GM23338 (cell line): Measurements from ENCODE around the gene MLLT6. TPM values are rescaled to one million over a fixed set of nuclear protein-coding genes. Genes with fewer than 3 reads are reported as not detected.

ENCODE experiments used
- ATAC-seq: fragments of 200-7000 bp; cut with Tn5 transposase; 3 replicates; pipeline ENCODE4 v1.9.1; 2020
- DNase-seq: peaks from one replicate; pipeline ENCODE4 v3.0.0-alpha.2; 2015; ENCODE audit warnings: low spot score
- H2AFZ ChIP-seq: fragments of 200-600 bp; sonication (generic); 2 replicates; pipeline ENCODE4 v1.8.0; 2016; ENCODE audit warnings: antibody characterized with exemption, mild to moderate bottlenecking, moderate library complexity
- H3F3A ChIP-seq: fragments of 200-600 bp; sonication (generic); replicated peaks from 2 replicates; pipeline ENCODE4 v1.8.0; 2017; ENCODE audit warnings: antibody characterized with exemption, mixed run types, low read depth
- H3K27ac ChIP-seq: fragments of 200-600 bp; sonication (generic); 2 replicates; pipeline ENCODE4 v1.6.1; 2016; ENCODE audit warnings: low read depth
- H3K27me3 ChIP-seq: fragments of 200-600 bp; sonication (generic); 2 replicates; pipeline ENCODE4 v1.8.0; 2016; ENCODE audit warnings: mild to moderate bottlenecking, mixed run types, moderate library complexity; ENCODE audit not compliant: insufficient read depth
- H3K36me3 ChIP-seq: fragments of 200-600 bp; sonication (generic); 2 replicates; pipeline ENCODE4 v1.8.0; 2016; ENCODE audit warnings: mild to moderate bottlenecking; ENCODE audit not compliant: insufficient read depth
- H3K4me1 ChIP-seq: fragments of 200-600 bp; sonication (generic); 2 replicates; pipeline ENCODE4 v1.8.0; 2016; ENCODE audit warnings: mild to moderate bottlenecking, moderate library complexity; ENCODE audit not compliant: insufficient read depth
- H3K4me2 ChIP-seq: fragments of 200-600 bp; sonication (generic); 2 replicates; pipeline ENCODE4 v1.7.1; 2017; ENCODE audit warnings: mixed run types
- H3K4me3 ChIP-seq: fragments of 200-600 bp; sonication (generic); 2 replicates; pipeline ENCODE4 v1.6.1; 2016; ENCODE audit warnings: mixed run types
- H3K79me2 ChIP-seq: fragments of 200-600 bp; sonication (generic); replicated peaks from 2 replicates; pipeline ENCODE4 v1.8.0; 2017; ENCODE audit warnings: mild to moderate bottlenecking; ENCODE audit not compliant: insufficient read depth
- H3K9me2 ChIP-seq: fragments of 200-600 bp; sonication (generic); 2 replicates; pipeline ENCODE4 v1.8.0; 2017; ENCODE audit not compliant: insufficient read depth
- H4K20me1 ChIP-seq: fragments of 200-600 bp; sonication (generic); replicated peaks from 2 replicates; pipeline ENCODE4 v1.8.0; 2017; ENCODE audit warnings: mild to moderate bottlenecking; ENCODE audit not compliant: insufficient read depth
- H3K27ac Mint-ChIP-seq: 2 replicates; pipeline ENCODE4 v1.8.0; 2020; ENCODE audit warnings: inconsistent platforms, mild to moderate bottlenecking, moderate library complexity, mixed read lengths
- H3K27me3 Mint-ChIP-seq: 3 replicates; pipeline ENCODE4 v1.8.0; 2022; ENCODE audit warnings: low read depth, mild to moderate bottlenecking, moderate library complexity, mixed read lengths, inconsistent platforms; ENCODE audit not compliant: insufficient read depth, poor library complexity
- H3K36me3 Mint-ChIP-seq: 3 replicates; pipeline ENCODE4 v1.8.0; 2021; ENCODE audit warnings: low read depth, mild to moderate bottlenecking, inconsistent platforms, moderate library complexity, mixed read lengths
- H3K4me1 Mint-ChIP-seq: 3 replicates; pipeline ENCODE4 v1.8.0; 2020; ENCODE audit warnings: mild to moderate bottlenecking, inconsistent platforms, mixed read lengths
- H3K4me3 Mint-ChIP-seq: 3 replicates; pipeline ENCODE4 v1.8.0; 2021; ENCODE audit warnings: moderate library complexity, mild to moderate bottlenecking, inconsistent platforms, mixed read lengths
- H3K9me3 Mint-ChIP-seq: 3 replicates; pipeline ENCODE4 v1.8.0; 2020; ENCODE audit warnings: moderate library complexity, mild to moderate bottlenecking, inconsistent platforms, mixed read lengths
- CREB1 ChIP-seq: fragments of 250-450 bp; sonication (Bioruptor Pico); IDR thresholded peaks from 2 replicates; pipeline ENCODE4 v1.5.0; 2020; ENCODE audit warnings: low read depth, mild to moderate bottlenecking, moderate library complexity
- NANOG ChIP-seq: IDR thresholded peaks from 2 replicates; pipeline ENCODE4 v1.6.1; 2016; ENCODE audit warnings: antibody characterized with exemption, borderline replicate concordance
- POLR2AphosphoS5 ChIP-seq: IDR thresholded peaks from 2 replicates; pipeline ENCODE4 v1.6.1; 2016; ENCODE audit warnings: antibody characterized with exemption, low read depth
- STAT1 ChIP-seq: IDR thresholded peaks from one replicate; pipeline ENCODE4 v1.6.1; 2016; ENCODE audit warnings: antibody characterized with exemption; ENCODE audit not compliant: unreplicated experiment
- polyA plus RNA-seq: library from polyadenylated mRNA; unstranded; fragments of >200 nt; fragmentation: Nextera tagmentation; extraction: Ambion mirVana; gene quantifications from 2 replicates; pipeline ENCODE4 v1.2.1, GENCODE V29; 2016
- total RNA-seq: library from RNA; depleted of rRNA; stranded (reverse); fragments of >200 nt; shearing (Covaris generic); gene quantifications from 2 replicates; pipeline ENCODE4 v1.2.3, GENCODE V29; 2014
- TF ChIP-seq, protein P1 (sequence below): fragments of 250-450 bp; sonication (Bioruptor Pico); IDR thresholded peaks from 2 replicates; pipeline ENCODE4 v1.5.0; 2020; ENCODE audit warnings: mild to moderate bottlenecking, moderate library complexity
- TF ChIP-seq, protein P2 (sequence below), 2 experiments: fragments of 200-600 bp in 1 of 2; sonication (generic) in 1 of 2; conservative IDR thresholded peaks; 2 replicates each; pipeline versions ENCODE4 v1.5.1 to v1.6.1; 2016 to 2017; ENCODE audit warnings: antibody characterized with exemption in 2 of 2, low read depth in 2 of 2, mild to moderate bottlenecking in 2 of 2, moderate library complexity in 1 of 2

The MLLT6 gene
- total and polyA plus RNA-seq, 2 experiments from 2014 or later, result 2.6 to 2.8 TPM

DNA sequence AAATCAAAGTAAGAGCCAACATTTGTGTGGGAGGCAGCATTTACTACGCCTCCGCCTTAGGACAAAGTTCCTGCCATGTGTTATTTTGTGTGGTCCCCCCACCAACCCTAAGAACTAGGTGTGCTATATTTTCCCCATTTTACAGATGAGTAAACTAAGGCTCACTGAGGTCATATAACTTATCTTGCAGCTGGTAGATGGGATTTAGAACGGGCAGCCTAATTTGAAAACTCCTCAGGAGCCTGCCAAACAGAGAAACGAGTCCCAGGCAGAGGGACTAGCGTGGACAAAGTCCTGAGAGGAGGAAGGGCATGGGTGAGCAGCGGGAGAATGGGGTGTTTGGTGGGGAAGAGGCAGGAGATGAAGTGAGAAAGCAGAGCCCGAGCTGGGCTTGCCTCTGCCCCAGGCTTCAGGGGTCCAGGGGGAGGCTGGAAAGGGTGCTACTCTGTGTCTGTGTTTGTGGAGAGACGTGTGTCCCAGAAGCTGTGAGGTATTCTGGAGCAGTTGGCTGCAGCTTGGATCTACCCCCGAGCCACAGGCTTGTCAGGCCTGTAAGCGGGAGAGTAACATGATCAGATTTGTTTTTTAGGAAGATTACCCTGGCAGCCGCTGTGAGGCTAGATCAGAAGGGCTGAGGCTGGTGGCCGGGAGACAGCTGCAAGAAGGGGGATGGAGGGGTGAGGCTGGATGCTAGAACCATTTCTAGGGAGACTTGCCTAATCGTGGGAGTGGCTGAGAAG is 5.0 kb downstream of the MLLT6 start:
- Mint-ChIP-seq H3K4me1 (peaks cover 72% of the 10 kb centered on the region), H3K27me3 (peaks cover 50% of the 10 kb centered on the region), H3K4me3 (no peak overlapping the region; the same call in 2 of the 3 replicates), H3K27ac (no peak overlapping the region), H3K9me3 (no peaks in the 10 kb centered on the region; the same call in none of the 3 replicates), H3K36me3 (peaks cover 15% of the 10 kb centered on the region)
- Histone ChIP-seq H2AFZ (no peak overlapping the region), H3K9me2 (no peaks in the 10 kb centered on the region), H3K4me1 (peaks cover 34% of the 10 kb centered on the region), H3K4me3 (no peak overlapping the region), H4K20me1 (peaks cover 5% of the 10 kb centered on the region; the same call in 1 of the 2 replicates), H3F3A (peaks cover 20% of the 10 kb centered on the region; the same call in 1 of the 2 replicates), H3K27me3 (peaks cover 50% of the 10 kb centered on the region), H3K27ac (no peak overlapping the region), H3K79me2 (no peaks in the 10 kb centered on the region), H3K4me2 (no peak overlapping the region), H3K36me3 (no peaks in the 10 kb centered on the region)
- TF ChIP-seq POLR2AphosphoS5, result no peak
- TF ChIP-seq CREB1 (CRISPR knock-in tag), result no peak
- TF ChIP-seq, protein P1, sequence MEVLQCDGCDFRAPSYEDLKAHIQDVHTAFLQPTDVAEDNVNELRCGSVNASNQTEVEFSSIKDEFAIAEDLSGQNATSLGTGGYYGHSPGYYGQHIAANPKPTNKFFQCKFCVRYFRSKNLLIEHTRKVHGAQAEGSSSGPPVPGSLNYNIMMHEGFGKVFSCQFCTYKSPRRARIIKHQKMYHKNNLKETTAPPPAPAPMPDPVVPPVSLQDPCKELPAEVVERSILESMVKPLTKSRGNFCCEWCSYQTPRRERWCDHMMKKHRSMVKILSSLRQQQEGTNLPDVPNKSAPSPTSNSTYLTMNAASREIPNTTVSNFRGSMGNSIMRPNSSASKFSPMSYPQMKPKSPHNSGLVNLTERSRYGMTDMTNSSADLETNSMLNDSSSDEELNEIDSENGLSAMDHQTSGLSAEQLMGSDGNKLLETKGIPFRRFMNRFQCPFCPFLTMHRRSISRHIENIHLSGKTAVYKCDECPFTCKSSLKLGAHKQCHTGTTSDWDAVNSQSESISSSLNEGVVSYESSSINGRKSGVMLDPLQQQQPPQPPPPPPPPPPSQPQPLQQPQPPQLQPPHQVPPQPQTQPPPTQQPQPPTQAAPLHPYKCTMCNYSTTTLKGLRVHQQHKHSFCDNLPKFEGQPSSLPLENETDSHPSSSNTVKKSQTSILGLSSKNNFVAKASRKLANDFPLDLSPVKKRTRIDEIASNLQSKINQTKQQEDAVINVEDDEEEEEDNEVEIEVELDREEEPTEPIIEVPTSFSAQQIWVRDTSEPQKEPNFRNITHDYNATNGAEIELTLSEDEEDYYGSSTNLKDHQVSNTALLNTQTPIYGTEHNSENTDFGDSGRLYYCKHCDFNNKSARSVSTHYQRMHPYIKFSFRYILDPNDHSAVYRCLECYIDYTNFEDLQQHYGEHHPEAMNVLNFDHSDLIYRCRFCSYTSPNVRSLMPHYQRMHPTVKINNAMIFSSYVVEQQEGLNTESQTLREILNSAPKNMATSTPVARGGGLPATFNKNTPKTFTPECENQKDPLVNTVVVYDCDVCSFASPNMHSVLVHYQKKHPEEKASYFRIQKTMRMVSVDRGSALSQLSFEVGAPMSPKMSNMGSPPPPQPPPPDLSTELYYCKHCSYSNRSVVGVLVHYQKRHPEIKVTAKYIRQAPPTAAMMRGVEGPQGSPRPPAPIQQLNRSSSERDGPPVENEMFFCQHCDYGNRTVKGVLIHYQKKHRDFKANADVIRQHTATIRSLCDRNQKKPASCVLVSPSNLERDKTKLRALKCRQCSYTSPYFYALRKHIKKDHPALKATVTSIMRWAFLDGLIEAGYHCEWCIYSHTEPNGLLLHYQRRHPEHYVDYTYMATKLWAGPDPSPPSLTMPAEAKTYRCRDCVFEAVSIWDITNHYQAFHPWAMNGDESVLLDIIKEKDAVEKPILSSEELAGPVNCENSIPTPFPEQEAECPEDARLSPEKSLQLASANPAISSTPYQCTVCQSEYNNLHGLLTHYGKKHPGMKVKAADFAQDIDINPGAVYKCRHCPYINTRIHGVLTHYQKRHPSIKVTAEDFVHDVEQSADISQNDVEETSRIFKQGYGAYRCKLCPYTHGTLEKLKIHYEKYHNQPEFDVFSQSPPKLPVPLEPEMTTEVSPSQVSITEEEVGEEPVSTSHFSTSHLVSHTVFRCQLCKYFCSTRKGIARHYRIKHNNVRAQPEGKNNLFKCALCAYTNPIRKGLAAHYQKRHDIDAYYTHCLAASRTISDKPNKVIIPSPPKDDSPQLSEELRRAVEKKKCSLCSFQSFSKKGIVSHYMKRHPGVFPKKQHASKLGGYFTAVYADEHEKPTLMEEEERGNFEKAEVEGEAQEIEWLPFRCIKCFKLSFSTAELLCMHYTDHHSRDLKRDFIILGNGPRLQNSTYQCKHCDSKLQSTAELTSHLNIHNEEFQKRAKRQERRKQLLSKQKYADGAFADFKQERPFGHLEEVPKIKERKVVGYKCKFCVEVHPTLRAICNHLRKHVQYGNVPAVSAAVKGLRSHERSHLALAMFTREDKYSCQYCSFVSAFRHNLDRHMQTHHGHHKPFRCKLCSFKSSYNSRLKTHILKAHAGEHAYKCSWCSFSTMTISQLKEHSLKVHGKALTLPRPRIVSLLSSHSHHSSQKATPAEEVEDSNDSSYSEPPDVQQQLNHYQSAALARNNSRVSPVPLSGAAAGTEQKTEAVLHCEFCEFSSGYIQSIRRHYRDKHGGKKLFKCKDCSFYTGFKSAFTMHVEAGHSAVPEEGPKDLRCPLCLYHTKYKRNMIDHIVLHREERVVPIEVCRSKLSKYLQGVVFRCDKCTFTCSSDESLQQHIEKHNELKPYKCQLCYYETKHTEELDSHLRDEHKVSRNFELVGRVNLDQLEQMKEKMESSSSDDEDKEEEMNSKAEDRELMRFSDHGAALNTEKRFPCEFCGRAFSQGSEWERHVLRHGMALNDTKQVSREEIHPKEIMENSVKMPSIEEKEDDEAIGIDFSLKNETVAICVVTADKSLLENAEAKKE (CRISPR knock-in tag), result no peak
- no peak for TF ChIP-seq STAT1
- TF ChIP-seq, protein P2, sequence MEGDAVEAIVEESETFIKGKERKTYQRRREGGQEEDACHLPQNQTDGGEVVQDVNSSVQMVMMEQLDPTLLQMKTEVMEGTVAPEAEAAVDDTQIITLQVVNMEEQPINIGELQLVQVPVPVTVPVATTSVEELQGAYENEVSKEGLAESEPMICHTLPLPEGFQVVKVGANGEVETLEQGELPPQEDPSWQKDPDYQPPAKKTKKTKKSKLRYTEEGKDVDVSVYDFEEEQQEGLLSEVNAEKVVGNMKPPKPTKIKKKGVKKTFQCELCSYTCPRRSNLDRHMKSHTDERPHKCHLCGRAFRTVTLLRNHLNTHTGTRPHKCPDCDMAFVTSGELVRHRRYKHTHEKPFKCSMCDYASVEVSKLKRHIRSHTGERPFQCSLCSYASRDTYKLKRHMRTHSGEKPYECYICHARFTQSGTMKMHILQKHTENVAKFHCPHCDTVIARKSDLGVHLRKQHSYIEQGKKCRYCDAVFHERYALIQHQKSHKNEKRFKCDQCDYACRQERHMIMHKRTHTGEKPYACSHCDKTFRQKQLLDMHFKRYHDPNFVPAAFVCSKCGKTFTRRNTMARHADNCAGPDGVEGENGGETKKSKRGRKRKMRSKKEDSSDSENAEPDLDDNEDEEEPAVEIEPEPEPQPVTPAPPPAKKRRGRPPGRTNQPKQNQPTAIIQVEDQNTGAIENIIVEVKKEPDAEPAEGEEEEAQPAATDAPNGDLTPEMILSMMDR (conservative IDR thresholded peaks at IDR 0.05; ENCODE audit: low read depth in 2 of 2), result no peak
- no peak for TF ChIP-seq NANOG
- DNase-seq, result no peak
- ATAC-seq, result no peak
